ENCODE results near the gene PGC.

Gene PGC

GRCh38 chr6:41713159-41713649, 34.0 kb downstream of the PGC start:
- DNase-seq: no peak

- no peak for DNase-seq
Measured at GRCh38 chr6:41712651-41713103, 34.5 kb downstream of the PGC start.

- no peak for DNase-seq
Measured at GRCh38 chr6:41711323-41712038, 35.7 kb downstream of the PGC start.

- DNase-seq: no peak
Measured at GRCh38 chr6:41709375-41709774, 37.8 kb downstream of the PGC start.

- no peak for DNase-seq
Measured at GRCh38 chr6:41708856-41709255, 38.3 kb downstream of the PGC start.

GRCh38 chr6:41707565-41708200, 39.5 kb downstream of the PGC start:
- DNase-seq: peak; percentile 49

GRCh38 chr6:41706876-41707564, 40.2 kb downstream of the PGC start:
- no peak for DNase-seq

GRCh38 chr6:41705996-41706835, 41.0 kb downstream of the PGC start:
- DNase-seq: no peak

GRCh38 chr6:41705311-41705995, 41.7 kb downstream of the PGC start:
- DNase-seq: no peak

GRCh38 chr6:41704656-41705310, 42.4 kb downstream of the PGC start:
- no peak for DNase-seq

GRCh38 chr6:41704028-41704427, 43.2 kb downstream of the PGC start:
- DNase-seq: no peak

GRCh38 chr6:41702771-41703494, 44.3 kb downstream of the PGC start:
- DNase-seq: no peak

- DNase-seq: no peak
Measured at GRCh38 chr6:41702089-41702745, 45.0 kb downstream of the PGC start.

GRCh38 chr6:41700463-41701347, 46.5 kb downstream of the PGC start:
- DNase-seq: no peak

GRCh38 chr6:41699063-41699462, 48.1 kb downstream of the PGC start:
- no peak for DNase-seq

- no peak for DNase-seq
Measured at GRCh38 chr6:41697861-41698781, 49.1 kb downstream of the PGC start.

GRCh38 chr6:41696788-41697187, 50.4 kb downstream of the PGC start:
- DNase-seq: no peak

GRCh38 chr6:41695825-41696224, 51.4 kb downstream of the PGC start:
- DNase-seq: no peak

Data from central memory CD4-positive, alpha-beta T cell (primary cell).